GM12873 (cell line): ENCODE measurements around the gene BLM.

Experiments
- CTCF ChIP-seq: IDR thresholded peaks from 2 replicates; pipeline ENCODE4 v1.5.1; 2012; ENCODE audit warnings: low read depth, mild to moderate bottlenecking, moderate library complexity, low read length, control low read depth; ENCODE audit not compliant: insufficient read depth; ENCODE audit errors: missing control alignments

The BLM gene

GRCh38 chr15:90812171-90812957 is 95.2 kb downstream of the BLM start:
- TF ChIP-seq CTCF, result no peak

GRCh38 chr15:90812958-90813265 is 95.8 kb downstream of the BLM start:
- TF ChIP-seq CTCF, result no peak

- TF ChIP-seq CTCF, result no peak
Observed at GRCh38 chr15:90813796-90814190, 96.6 kb downstream of the BLM start.

GRCh38 chr15:90814191-90814821 is 97.2 kb downstream of the BLM start:
- no peak for TF ChIP-seq CTCF

GRCh38 chr15:90816401-90817116 is 99.4 kb downstream of the BLM start:
- no peak for TF ChIP-seq CTCF

GRCh38 chr15:90817117-90818057 is 100.2 kb downstream of the BLM start:
- TF ChIP-seq CTCF, result no peak
